Testis (tissue), 3 donors: Measurements from ENCODE around the gene PRELP. TPM values are rescaled to one million over a fixed set of nuclear protein-coding genes. Genes with fewer than 3 reads are reported as not detected.
"Not testable (repeated sequence)": the region's sequence is repeated elsewhere in the genome, so short reads cannot be mapped to it uniquely, and the experiment has no call there.

Source experiments
- DNase-seq: peaks from one replicate; pipeline ENCODE4 v3.0.0-alpha.2; 2019
- H3K27ac ChIP-seq, 2 donors: fragments of 200-600 bp; sonication (generic); one replicate each; pipeline ENCODE4 v1.5.1; 2019
- H3K27me3 ChIP-seq: fragments of 200-600 bp; sonication (generic); one replicate; pipeline ENCODE4 v1.5.1; 2019
- H3K36me3 ChIP-seq: fragments of 200-600 bp; sonication (generic); one replicate; pipeline ENCODE4 v1.5.1; 2017; ENCODE audit warnings: low read depth; ENCODE audit errors: missing control alignments
- H3K4me1 ChIP-seq: fragments of 200-600 bp; sonication (generic); one replicate; pipeline ENCODE4 v1.5.1; 2019
- H3K4me3 ChIP-seq, 2 donors: fragments of 200-600 bp; sonication (generic); one replicate each; pipeline ENCODE4 v1.5.1; 2017 to 2019
- H3K9me3 ChIP-seq: fragments of 200-600 bp; sonication (generic); one replicate; pipeline ENCODE4 v1.5.1; 2017
- CTCF ChIP-seq, 3 experiments: fragments of 450-650 bp in 2 of 3; fragments of 200-600 bp in 1 of 3; sonication (generic) in 1 of 3; IDR thresholded peaks; one replicate each; pipeline ENCODE4 v1.5.1; 2016 to 2019; ENCODE audit warnings: antibody characterized with exemption in 3 of 3, mild to moderate bottlenecking in 2 of 3, moderate library complexity in 1 of 3
- POLR2A ChIP-seq: fragments of 450-650 bp; IDR thresholded peaks from one replicate; pipeline ENCODE4 v1.6.1; 2017; ENCODE audit warnings: antibody characterized with exemption, mild to moderate bottlenecking, moderate library complexity
- WGBS, 2 donors: methylation state at CpG; one replicate each; pipeline ENCODE4 v1.1.5; 2018; 5-methylcytosine and 5-hydroxymethylcytosine counted together
- intact Hi-C: fragments of 100-400 bp; cut with DNase I; formaldehyde crosslinking; loops from one replicate; pipeline ENCODE4 v1.15.1; 2023; ENCODE audit warnings: low total_unique reads
- polyA plus RNA-seq: library from polyadenylated mRNA; stranded (reverse); fragments of 350-450 nt; fragmentation: Illumina TruSeq; extraction: RNeasy Lipid Tissue Mini Kit (QIAGEN cat#74804); gene quantifications from one replicate; pipeline ENCODE4 v1.2.3, GENCODE V29; 2014; ENCODE audit warnings: low read depth, low replicate concordance; ENCODE audit not compliant: insufficient read depth
- total RNA-seq, 2 donors: library from RNA; depleted of rRNA; stranded (reverse); fragments of >200 nt; gene quantifications; one replicate each; pipeline ENCODE4 v1.2.3, GENCODE V29; 2016

The PRELP gene
- total and polyA plus RNA-seq, 3 donors from 2014 or later = 9.6 to 26.5 (median 10.0) TPM

- Histone ChIP-seq H3K4me1 (peaks cover 16% of the 10 kb centered on the region), H3K27ac (no peak overlapping the region), H3K9me3 (no peaks in the 10 kb centered on the region), H3K36me3 (no peaks in the 10 kb centered on the region), H3K27me3 (no peaks in the 10 kb centered on the region), H3K4me3 (no peak overlapping the region)
- DNase-seq = no peak
- WGBS, 2 donors = 84 to 88% methylated on average over 2 of the region's 2 CpGs
- TF ChIP-seq CTCF (IDR thresholded peaks at IDR 0.05) (no peak), POLR2A (no peak)
- intact Hi-C loops = loop anchor here (10.0 kb wide), 1 partner anchor 72 kb away; no protein-coding TSS in a partner anchor
These were observed 28.5 kb upstream of the PRELP start for GRCh38 chr1:203447151-203447550.

- WGBS, 2 donors = 94 to 100% methylated on average over 1 of the region's 1 CpG
These were observed 28.0 kb upstream of the PRELP start for GRCh38 chr1:203447598-203447997.

GRCh38 chr1:203448521-203449061, 27.0 kb upstream of the PRELP start:
- intact Hi-C loops = loop anchor here (10.0 kb wide), 1 partner anchor 74 kb away; no protein-coding TSS in a partner anchor

More at GRCh38 chr1:203447598-203447997, 28.0 kb upstream of the PRELP start:
- peak overlapping the region in 1 of 2 donors; percentile 74 for H3K27ac ChIP-seq
- DNase-seq, H3K36me3 ChIP-seq, H3K27me3 ChIP-seq, H3K4me3 ChIP-seq, H3K9me3 ChIP-seq: not testable (repeated sequence)
- intact Hi-C loops = loop anchor here (10.0 kb wide), 1 partner anchor 73 kb away; no protein-coding TSS in a partner anchor
- H3K4me1 ChIP-seq = peaks cover 13% of the 10 kb centered on the region

GRCh38 chr1:203450001-203450400, 25.6 kb upstream of the PRELP start:
- Histone ChIP-seq H3K27ac (peak overlapping the region in 1 of 2 donors; percentile 74), H3K36me3 (no peaks in the 10 kb centered on the region), H3K4me3 (no peak overlapping the region), H3K27me3 (no peaks in the 10 kb centered on the region), H3K9me3 (no peaks in the 10 kb centered on the region), H3K4me1 (peaks cover 13% of the 10 kb centered on the region)
- WGBS, 2 donors = 80 to 83% methylated on average over 1 of the region's 1 CpG
- TF ChIP-seq POLR2A = no peak
- no peak for TF ChIP-seq CTCF (IDR thresholded peaks at IDR 0.05)
- intact Hi-C loops = no loop called here
- no peak for DNase-seq

More at GRCh38 chr1:203448521-203449061, 27.0 kb upstream of the PRELP start:
- Histone ChIP-seq H3K27ac (peak overlapping the region; percentile 15 to 74), H3K9me3 (no peaks in the 10 kb centered on the region), H3K4me3 (no peak overlapping the region), H3K4me1 (peaks cover 13% of the 10 kb centered on the region), H3K36me3 (no peaks in the 10 kb centered on the region), H3K27me3 (no peaks in the 10 kb centered on the region)
- WGBS, 2 donors = 43 to 55% methylated on average over 9 of the region's 9 CpGs
- TF ChIP-seq POLR2A = no peak
- no peak for TF ChIP-seq CTCF (IDR thresholded peaks at IDR 0.05)
- peak; percentile 56 for DNase-seq

- Histone ChIP-seq H3K27me3 (no peaks in the 10 kb centered on the region), H3K27ac (peak overlapping the region in 1 of 2 donors; percentile 74), H3K9me3 (no peaks in the 10 kb centered on the region), H3K4me1 (peaks cover 13% of the 10 kb centered on the region), H3K4me3 (no peak overlapping the region), H3K36me3 (no peaks in the 10 kb centered on the region)
- intact Hi-C loops = no loop called here
- WGBS, 2 donors = 71 to 72% methylated on average over 16 to 17 of the region's 17 CpGs
- no peak for DNase-seq
- TF ChIP-seq POLR2A (no peak), CTCF (IDR thresholded peaks at IDR 0.05) (no peak)
These were observed 25.0 kb upstream of the PRELP start for GRCh38 chr1:203450479-203451149.
